Parathyroid adenoma (tissue), 2 donors: ENCODE measurements around the gene LCE6A.

Experiments
- H2AFZ ChIP-seq: fragments of 300-600 bp; sonication (generic); one replicate; pipeline ENCODE4 v1.7.0; 2017; ENCODE audit warnings: antibody characterized with exemption, mild to moderate bottlenecking
- H3K27ac ChIP-seq: fragments of 300-600 bp; sonication (generic); one replicate; pipeline ENCODE4 v1.7.0; 2017
- H3K27me3 ChIP-seq: fragments of 300-600 bp; sonication (generic); one replicate; pipeline ENCODE4 v1.7.0; 2017; ENCODE audit warnings: low read length; ENCODE audit not compliant: control insufficient read depth, insufficient read depth
- H3K36me3 ChIP-seq: fragments of 300-600 bp; sonication (generic); one replicate; pipeline ENCODE4 v1.7.0; 2017; ENCODE audit warnings: low read length; ENCODE audit not compliant: control insufficient read depth, insufficient read depth
- H3K4me1 ChIP-seq: fragments of 300-600 bp; sonication (generic); one replicate; pipeline ENCODE4 v1.7.0; 2017; ENCODE audit warnings: control low read depth
- H3K4me2 ChIP-seq: fragments of 300-600 bp; sonication (generic); one replicate; pipeline ENCODE4 v1.7.0; 2017; ENCODE audit warnings: low read length
- H3K4me3 ChIP-seq: fragments of 300-600 bp; sonication (generic); one replicate; pipeline ENCODE4 v1.7.0; 2017; ENCODE audit warnings: low read depth, low read length
- H3K79me2 ChIP-seq: fragments of 300-600 bp; sonication (generic); one replicate; pipeline ENCODE4 v1.7.0; 2017; ENCODE audit warnings: control low read depth
- H3K9ac ChIP-seq: fragments of 300-600 bp; sonication (generic); one replicate; pipeline ENCODE4 v1.7.0; 2017; ENCODE audit warnings: mild to moderate bottlenecking
- H3K9me3 ChIP-seq: fragments of 300-600 bp; sonication (generic); one replicate; pipeline ENCODE4 v1.7.0; 2017; ENCODE audit warnings: low read length; ENCODE audit not compliant: control insufficient read depth
- CTCF ChIP-seq: fragments of 300-600 bp; sonication (generic); IDR thresholded peaks from one replicate; pipeline ENCODE4 v1.7.0; 2017; ENCODE audit warnings: antibody characterized with exemption, mild to moderate bottlenecking
- donor health status: primary hyperparathyroidism.

Gene LCE6A

GRCh38 chr1:152884966-152885624 is 42.4 kb downstream of the LCE6A start:
- Histone ChIP-seq H3K4me1 (no peaks in the 10 kb centered on the region), H3K27me3 (no peaks in the 10 kb centered on the region), H3K9ac (no peak overlapping the region), H3K9me3 (no peaks in the 10 kb centered on the region), H3K4me3 (no peak overlapping the region), H3K4me2 (no peak overlapping the region), H3K36me3 (no peaks in the 10 kb centered on the region), H3K27ac (no peak overlapping the region), H3K79me2 (no peaks in the 10 kb centered on the region), H2AFZ (no peak overlapping the region)
- TF ChIP-seq CTCF = no peak

DNA sequence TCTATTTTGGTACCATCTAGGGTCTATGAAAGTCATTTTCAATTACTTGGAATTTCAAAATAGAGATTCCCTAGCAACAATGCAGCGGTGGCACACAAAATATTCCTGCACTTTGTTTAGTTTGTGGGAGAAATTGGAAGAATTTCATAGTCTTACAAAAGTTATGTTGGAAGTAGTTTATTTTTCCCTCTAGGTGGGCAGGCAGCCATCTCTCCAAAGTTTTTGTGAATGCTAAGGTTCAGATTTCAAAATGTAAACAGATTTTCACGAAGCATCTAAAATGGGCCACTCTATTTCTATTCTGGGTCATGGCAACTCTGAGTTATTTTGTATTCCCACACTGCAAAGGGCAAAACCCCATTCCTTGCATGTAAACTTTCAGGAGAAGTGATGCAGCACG is 43.4 kb downstream of the LCE6A start:
- Histone ChIP-seq H3K9me3 (no peaks in the 10 kb centered on the region), H3K79me2 (no peaks in the 10 kb centered on the region), H3K4me1 (no peaks in the 10 kb centered on the region), H3K36me3 (no peaks in the 10 kb centered on the region), H3K27me3 (no peaks in the 10 kb centered on the region), H3K4me3 (no peak overlapping the region), H3K27ac (no peak overlapping the region), H3K9ac (no peak overlapping the region), H2AFZ (no peak overlapping the region), H3K4me2 (no peak overlapping the region)
- no peak for TF ChIP-seq CTCF

GRCh38 chr1:152886758-152887409 is 44.2 kb downstream of the LCE6A start:
- no peak for TF ChIP-seq CTCF
- H3K27ac ChIP-seq = no peak overlapping the region

DNA sequence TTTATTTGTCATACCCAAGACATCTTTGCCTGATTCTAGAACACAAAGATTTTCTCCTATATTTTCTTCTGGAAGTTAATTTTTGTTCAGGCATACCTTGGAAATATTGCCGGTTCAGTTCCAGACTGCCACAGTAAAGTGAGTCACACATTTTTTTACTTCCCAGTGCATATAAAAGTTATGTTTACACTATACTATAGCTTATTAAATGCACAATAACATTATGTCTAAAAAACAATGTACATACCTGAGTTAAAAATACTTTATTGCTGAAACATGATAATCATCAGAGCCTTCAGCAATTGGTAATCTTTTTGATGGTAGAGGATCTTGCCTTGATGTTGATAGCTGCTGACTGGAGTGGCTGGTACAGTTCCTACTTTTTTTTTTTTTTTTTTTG is 45.5 kb downstream of the LCE6A start:
- no peak overlapping the region for H3K4me2 ChIP-seq
- no peak overlapping the region for H3K9ac ChIP-seq
- no peaks in the 10 kb centered on the region for H3K27me3 ChIP-seq
- no peak overlapping the region for H3K4me3 ChIP-seq
- H3K79me2 ChIP-seq = no peaks in the 10 kb centered on the region
- no peaks in the 10 kb centered on the region for H3K36me3 ChIP-seq
- H3K27ac ChIP-seq = no peak overlapping the region
- TF ChIP-seq CTCF = no peak
- no peaks in the 10 kb centered on the region for H3K9me3 ChIP-seq
- H3K4me1 ChIP-seq = no peaks in the 10 kb centered on the region
- H2AFZ ChIP-seq = no peak overlapping the region

More at GRCh38 chr1:152886758-152887409, 44.2 kb downstream of the LCE6A start:
- Histone ChIP-seq H2AFZ (no peak overlapping the region), H3K79me2 (no peaks in the 10 kb centered on the region), H3K9me3 (no peaks in the 10 kb centered on the region), H3K36me3 (no peaks in the 10 kb centered on the region), H3K9ac (no peak overlapping the region), H3K4me1 (no peaks in the 10 kb centered on the region), H3K4me3 (no peak overlapping the region), H3K4me2 (no peak overlapping the region), H3K27me3 (no peaks in the 10 kb centered on the region)
